NCI-H524 treated with DMSO at 0.1 percent for 48 hours (cell line): ENCODE data around the gene CFAP141.
A peak's percentile ranks its signal among the peaks of the same experiment; 100 is the strongest.
"Not testable (repeated sequence)": the region's sequence is repeated elsewhere in the genome, so short reads cannot be mapped to it uniquely, and the experiment has no call there.

Experiments used
- DNase-seq: peaks from one replicate; lab custom pipeline; 2025; lab: John Stamatoyannopoulos, UW

Gene CFAP141

GRCh38 chr1:154208677-154209388 is 2.7 kb upstream of the CFAP141 start:
- no peak for DNase-seq

- DNase-seq: peak; percentile 9
These were observed 1.1 kb upstream of the CFAP141 start for GRCh38 chr1:154207262-154207661.

GRCh38 chr1:154205778-154206177 is 355 bp downstream of the CFAP141 start:
- not testable (repeated sequence) for DNase-seq

GRCh38 chr1:154199563-154199879 is 6.6 kb downstream of the CFAP141 start:
- no peak for DNase-seq

- DNase-seq: peak; percentile 33
These were observed 7.2 kb downstream of the CFAP141 start for GRCh38 chr1:154198756-154199562.

- no peak for DNase-seq
These were observed 12.3 kb downstream of the CFAP141 start for GRCh38 chr1:154193821-154194220.

GRCh38 chr1:154192476-154192875 is 13.7 kb downstream of the CFAP141 start:
- no peak for DNase-seq

GRCh38 chr1:154191990-154192461 is 14.1 kb downstream of the CFAP141 start, which contains the start of gene TPM3:
Gene TPM3 (minus strand): TSS chr1:154192100. CDS start chr1:154192018, 82 bp downstream.
- DNase-seq: no peak

- DNase-seq: no peak
These were observed 15.6 kb downstream of the CFAP141 start for GRCh38 chr1:154190550-154190949.

GRCh38 chr1:154186852-154187501 is 19.2 kb downstream of the CFAP141 start:
- no peak for DNase-seq

GRCh38 chr1:154186177-154186576 is 20.0 kb downstream of the CFAP141 start:
- peak; percentile 93 for DNase-seq

- peak; percentile 76 for DNase-seq
These were observed 22.9 kb downstream of the CFAP141 start for GRCh38 chr1:154183046-154183915.

GRCh38 chr1:154182344-154183045 is 23.6 kb downstream of the CFAP141 start:
- DNase-seq: no peak

- DNase-seq: no peak
These were observed 24.2 kb downstream of the CFAP141 start for GRCh38 chr1:154181944-154182343.

GRCh38 chr1:154179946-154180687 is 26.0 kb downstream of the CFAP141 start:
- no peak for DNase-seq

GRCh38 chr1:154178911-154179811 is 27.0 kb downstream of the CFAP141 start:
- DNase-seq: peak; percentile 88

- no peak for DNase-seq
These were observed 28.1 kb downstream of the CFAP141 start for GRCh38 chr1:154178013-154178412.

- no peak for DNase-seq
These were observed 29.8 kb downstream of the CFAP141 start for GRCh38 chr1:154176337-154176736.

- DNase-seq: no peak
These were observed 31.5 kb downstream of the CFAP141 start for GRCh38 chr1:154174654-154175053.
